HG03521 (cell line): ENCODE measurements around the gene NUTM1.
"Not testable (repeated sequence)": the region's sequence is repeated elsewhere in the genome, so short reads cannot be mapped to it uniquely, and the experiment has no call there.

Experiments
- ATAC-seq: cut with Tn5 transposase; IDR thresholded peaks from one replicate; pipeline ENCODE4 v1.9.1; 2021; ENCODE audit warnings: mild to moderate bottlenecking, moderate library complexity; ENCODE audit not compliant: unreplicated experiment

Gene NUTM1

GRCh38 chr15:34362047-34362773 is 19.1 kb downstream of the NUTM1 start:
- no peak for ATAC-seq

GRCh38 chr15:34364041-34364440 is 20.9 kb downstream of the NUTM1 start:
- no peak for ATAC-seq

GRCh38 chr15:34365091-34365825 is 22.1 kb downstream of the NUTM1 start:
- ATAC-seq = no peak

- ATAC-seq = no peak
Observed at GRCh38 chr15:34365836-34366235, 22.7 kb downstream of the NUTM1 start.

- ATAC-seq = no peak
Observed at GRCh38 chr15:34366271-34367065, 23.4 kb downstream of the NUTM1 start.

- ATAC-seq = peak; percentile 79
Observed at GRCh38 chr15:34367101-34368081, 24.3 kb downstream of the NUTM1 start, which contains the start of gene LPCAT4. LPCAT4 (minus strand) TSS chr15:34367196; CDS start chr15:34367100, 96 bp downstream.

- ATAC-seq = no peak
Observed at GRCh38 chr15:34370129-34370528, 27.0 kb downstream of the NUTM1 start.

GRCh38 chr15:34370643-34371042 is 27.5 kb downstream of the NUTM1 start:
- ATAC-seq = no peak

GRCh38 chr15:34373951-34374350 is 30.8 kb downstream of the NUTM1 start:
- no peak for ATAC-seq

- no peak for ATAC-seq
Observed at GRCh38 chr15:34374816-34375215, 31.7 kb downstream of the NUTM1 start.

GRCh38 chr15:34375541-34375940 is 32.4 kb downstream of the NUTM1 start:
- not testable (repeated sequence) for ATAC-seq

GRCh38 chr15:34376856-34377255 is 33.7 kb downstream of the NUTM1 start:
- no peak for ATAC-seq

GRCh38 chr15:34380491-34380890 is 37.4 kb downstream of the NUTM1 start:
- not testable (repeated sequence) for ATAC-seq

GRCh38 chr15:34381829-34382521 is 38.9 kb downstream of the NUTM1 start:
- ATAC-seq = not testable (repeated sequence)

GRCh38 chr15:34389594-34390086 is 46.5 kb downstream of the NUTM1 start:
- not testable (repeated sequence) for ATAC-seq

GRCh38 chr15:34392981-34393380 is 49.9 kb downstream of the NUTM1 start:
- ATAC-seq = not testable (repeated sequence)

- ATAC-seq = not testable (repeated sequence)
Observed at GRCh38 chr15:34397637-34398259, 54.6 kb downstream of the NUTM1 start.

- ATAC-seq = not testable (repeated sequence)
Observed at GRCh38 chr15:34403160-34403598, 60.1 kb downstream of the NUTM1 start.

GRCh38 chr15:34403899-34404298 is 60.8 kb downstream of the NUTM1 start:
- not testable (repeated sequence) for ATAC-seq
